Adipocyte (in vitro differentiated cells): ENCODE measurements around the gene CEBPA.

Source experiments
- DNase-seq: peaks from one replicate; pipeline ENCODE4 v3.0.0-alpha.2; 2015; ENCODE audit warnings: low read depth
- H3K27me3 ChIP-seq: replicated peaks from 2 replicates; pipeline ENCODE4 v1.7.0; 2013; ENCODE audit warnings: mild to moderate bottlenecking, low read length, moderate library complexity; ENCODE audit not compliant: control insufficient read depth, insufficient read depth
- H3K36me3 ChIP-seq: 2 replicates; pipeline ENCODE4 v1.7.0; 2013; ENCODE audit warnings: low read length, mild to moderate bottlenecking, moderate library complexity; ENCODE audit not compliant: control insufficient read depth, insufficient read depth, severe bottlenecking
- H3K4me1 ChIP-seq: 2 replicates; pipeline ENCODE4 v1.7.0; 2013; ENCODE audit warnings: mild to moderate bottlenecking, low read length, moderate library complexity; ENCODE audit not compliant: control insufficient read depth, insufficient read depth
- H3K4me3 ChIP-seq: 2 replicates; pipeline ENCODE4 v1.7.0; 2013; ENCODE audit warnings: mild to moderate bottlenecking, low read length, moderate library complexity
- H3K9ac ChIP-seq: 2 replicates; pipeline ENCODE4 v1.7.0; 2013; ENCODE audit warnings: mild to moderate bottlenecking, low read length, moderate library complexity
- H3K9me3 ChIP-seq: 2 replicates; pipeline ENCODE4 v1.7.0; 2013; ENCODE audit warnings: mild to moderate bottlenecking, low read length, moderate library complexity; ENCODE audit not compliant: control insufficient read depth

Gene CEBPA

GRCh38 chr19:33302175-33302973 is at the start of gene CEBPA:
CEBPA (minus strand) TSS chr19:33302534; CDS start chr19:33302414, 120 bp downstream.
- Histone ChIP-seq H3K27me3 (no peaks in the 10 kb centered on the region), H3K9me3 (no peaks in the 10 kb centered on the region), H3K36me3 (no peaks in the 10 kb centered on the region), H3K4me1 (peaks cover 18% of the 10 kb centered on the region), H3K4me3 (peak within 1 kb of the TSS; percentile 84), H3K9ac (peak within 1 kb of the TSS; percentile 93)
- peak; percentile 91 for DNase-seq

GRCh38 chr19:33350538-33351309 is 48.4 kb upstream of the CEBPA start:
- peak; percentile 14 for DNase-seq
- peaks cover 6% of the 10 kb centered on the region for H3K9me3 ChIP-seq

GRCh38 chr19:33349319-33350289 is 47.3 kb upstream of the CEBPA start:
- no peak for DNase-seq
- H3K9me3 ChIP-seq, result no peaks in the 10 kb centered on the region
- H3K27me3 ChIP-seq, result peaks cover 20% of the 10 kb centered on the region
- no peaks in the 10 kb centered on the region for H3K36me3 ChIP-seq
- H3K9ac ChIP-seq, result no peak overlapping the region
- H3K4me3 ChIP-seq, result no peak overlapping the region
- peaks cover 26% of the 10 kb centered on the region for H3K4me1 ChIP-seq

More at GRCh38 chr19:33350538-33351309, 48.4 kb upstream of the CEBPA start:
- Histone ChIP-seq H3K36me3 (no peaks in the 10 kb centered on the region), H3K27me3 (peaks cover 10% of the 10 kb centered on the region), H3K9ac (no peak overlapping the region), H3K4me1 (peaks cover 24% of the 10 kb centered on the region), H3K4me3 (no peak overlapping the region)

GRCh38 chr19:33348301-33349010 is 46.1 kb upstream of the CEBPA start:
- H3K9ac ChIP-seq, result no peak overlapping the region
- H3K4me1 ChIP-seq, result peaks cover 34% of the 10 kb centered on the region
- no peak for DNase-seq
- no peaks in the 10 kb centered on the region for H3K36me3 ChIP-seq
- no peaks in the 10 kb centered on the region for H3K9me3 ChIP-seq
- peaks cover 28% of the 10 kb centered on the region for H3K27me3 ChIP-seq
- H3K4me3 ChIP-seq, result no peak overlapping the region

GRCh38 chr19:33347300-33347699 is 45.0 kb upstream of the CEBPA start:
- no peak overlapping the region for H3K9ac ChIP-seq
- no peak overlapping the region for H3K4me3 ChIP-seq
- no peaks in the 10 kb centered on the region for H3K9me3 ChIP-seq
- peaks cover 38% of the 10 kb centered on the region for H3K27me3 ChIP-seq
- H3K36me3 ChIP-seq, result no peaks in the 10 kb centered on the region
- H3K4me1 ChIP-seq, result peaks cover 34% of the 10 kb centered on the region
- DNase-seq, result no peak

- Histone ChIP-seq H3K27me3 (peaks cover 41% of the 10 kb centered on the region), H3K4me3 (no peak overlapping the region), H3K9me3 (no peaks in the 10 kb centered on the region), H3K4me1 (peaks cover 34% of the 10 kb centered on the region), H3K36me3 (no peaks in the 10 kb centered on the region), H3K9ac (no peak overlapping the region)
- DNase-seq, result no peak
Measured at GRCh38 chr19:33346665-33347064, 44.3 kb upstream of the CEBPA start.

GRCh38 chr19:33345163-33345562 is 42.8 kb upstream of the CEBPA start:
- H3K36me3 ChIP-seq, result no peaks in the 10 kb centered on the region
- peaks cover 27% of the 10 kb centered on the region for H3K4me1 ChIP-seq
- no peak for DNase-seq
- peaks cover 45% of the 10 kb centered on the region for H3K27me3 ChIP-seq
- H3K9me3 ChIP-seq, result no peaks in the 10 kb centered on the region
- no peak overlapping the region for H3K9ac ChIP-seq
- no peak overlapping the region for H3K4me3 ChIP-seq

GRCh38 chr19:33344573-33344925 is 42.2 kb upstream of the CEBPA start:
- DNase-seq, result no peak
- no peak overlapping the region for H3K9ac ChIP-seq
- H3K27me3 ChIP-seq, result peaks cover 45% of the 10 kb centered on the region
- H3K9me3 ChIP-seq, result no peaks in the 10 kb centered on the region
- no peaks in the 10 kb centered on the region for H3K36me3 ChIP-seq
- peaks cover 24% of the 10 kb centered on the region for H3K4me1 ChIP-seq
- peak overlapping the region; percentile 42 for H3K4me3 ChIP-seq

- H3K27me3 ChIP-seq, result peaks cover 45% of the 10 kb centered on the region
- H3K4me1 ChIP-seq, result peaks cover 21% of the 10 kb centered on the region
- H3K36me3 ChIP-seq, result no peaks in the 10 kb centered on the region
- no peak overlapping the region for H3K9ac ChIP-seq
- H3K9me3 ChIP-seq, result no peaks in the 10 kb centered on the region
- H3K4me3 ChIP-seq, result peak overlapping the region; percentile 42
- DNase-seq, result peak; percentile 20
Measured at GRCh38 chr19:33343859-33344572, 41.7 kb upstream of the CEBPA start.

GRCh38 chr19:33343301-33343700 is 41.0 kb upstream of the CEBPA start:
- H3K36me3 ChIP-seq, result no peaks in the 10 kb centered on the region
- no peak for DNase-seq
- H3K27me3 ChIP-seq, result peaks cover 45% of the 10 kb centered on the region
- H3K4me3 ChIP-seq, result no peak overlapping the region
- H3K4me1 ChIP-seq, result peaks cover 14% of the 10 kb centered on the region
- H3K9me3 ChIP-seq, result no peaks in the 10 kb centered on the region
- H3K9ac ChIP-seq, result no peak overlapping the region
